Natural killer cell (primary cell): ENCODE results near the gene EPB41L4A. TPM values are rescaled to one million over a fixed set of nuclear protein-coding genes. Genes with fewer than 3 reads are reported as not detected.
"Not testable (repeated sequence)": the region's sequence is repeated elsewhere in the genome, so short reads cannot be mapped to it uniquely, and the experiment has no call there.

Experiments used
- ATAC-seq, 3 donors: fragments of 150-1000 bp in 2 of 3; fragments of 200-7000 bp in 1 of 3; cut with Tn5 transposase; 1 replicate in 1 of 3; 2 replicates in 2 of 3; pipeline ENCODE4 v1.10.0; 2021; ENCODE audit warnings: mild to moderate bottlenecking in 2 of 3, moderate library complexity in 2 of 3
- DNase-seq, 2 donors: peaks; one replicate each; pipeline versions ENCODE4 v3.0.0 to v3.0.0-alpha.2; 2013 to 2021; ENCODE audit warnings: mixed read lengths in 1 of 2
- H3K27ac ChIP-seq: one replicate; pipeline ENCODE4 v1.5.1; 2013; ENCODE audit warnings: mild to moderate bottlenecking, low read length
- H3K27me3 ChIP-seq: one replicate; pipeline ENCODE4 v1.6.1; 2013; ENCODE audit warnings: low read length; ENCODE audit not compliant: control insufficient read depth, insufficient read depth
- H3K36me3 ChIP-seq: one replicate; pipeline ENCODE4 v1.6.1; 2013; ENCODE audit warnings: low read length; ENCODE audit not compliant: control insufficient read depth, insufficient read depth
- H3K4me1 ChIP-seq: one replicate; pipeline ENCODE4 v1.6.1; 2013; ENCODE audit warnings: low read length; ENCODE audit not compliant: control insufficient read depth, insufficient read depth
- H3K4me3 ChIP-seq: one replicate; pipeline ENCODE4 v1.5.1; 2013; ENCODE audit warnings: low read length
- H3K9me3 ChIP-seq: one replicate; pipeline ENCODE4 v1.6.1; 2013; ENCODE audit warnings: low read length; ENCODE audit not compliant: control insufficient read depth, insufficient read depth
- H3K27ac Mint-ChIP-seq, 2 donors: one replicate each; pipeline ENCODE4 v1.8.0; 2022; ENCODE audit warnings: mild to moderate bottlenecking in 2 of 2, mixed read lengths in 2 of 2, moderate library complexity in 1 of 2
- H3K27me3 Mint-ChIP-seq, 2 donors: one replicate each; pipeline ENCODE4 v1.8.0; 2022; ENCODE audit warnings: low read depth in 2 of 2, mixed read lengths in 2 of 2
- H3K36me3 Mint-ChIP-seq: one replicate; pipeline ENCODE4 v1.8.0; 2022; ENCODE audit warnings: mixed read lengths
- H3K4me1 Mint-ChIP-seq, 2 donors: one replicate each; pipeline ENCODE4 v1.8.0; 2022; ENCODE audit warnings: mixed read lengths in 2 of 2
- H3K4me3 Mint-ChIP-seq: one replicate; pipeline ENCODE4 v1.8.0; 2022; ENCODE audit warnings: mild to moderate bottlenecking, moderate library complexity, mixed read lengths
- H3K9me3 Mint-ChIP-seq, 2 donors: one replicate each; pipeline ENCODE4 v1.8.0; 2022; ENCODE audit warnings: mixed read lengths in 2 of 2
- CTCF ChIP-seq: fragments of 200-600 bp; IDR thresholded peaks from one replicate; pipeline ENCODE4 v1.8.0; 2022; ENCODE audit warnings: antibody characterized with exemption
- WGBS: methylation state at CpG from one replicate; pipeline ENCODE4 v1.1.7; 2013; ENCODE audit warnings: missing lambda C conversion rate; ENCODE audit not compliant: insufficient coverage; 5-methylcytosine and 5-hydroxymethylcytosine counted together
- intact Hi-C: fragments of 100-400 bp; cut with micrococcal nuclease; formaldehyde crosslinking; loops from one replicate; pipeline ENCODE4 v1.14.2; 2022
- total RNA-seq, 4 donors: library from RNA; stranded (reverse); fragments of 120-200 nt in 1 of 4; gene quantifications; one replicate each; pipeline versions ENCODE4 v1.2.3 to v1.2.4, GENCODE V29; 2013 to 2022

The EPB41L4A gene
- total RNA-seq, 3 donors from 2014 or later (not counting 1 experiment from before 2014, with no cell fraction given) = 21.9 to 30.4 (median 22.1) TPM

- no peak overlapping the region for H3K4me3 Mint-ChIP-seq
- H3K27ac Mint-ChIP-seq = no peak overlapping the region
- H3K9me3 ChIP-seq = no peaks in the 10 kb centered on the region
- intact Hi-C loops = no loop called here
- DNase-seq = no peak
- no peak overlapping the region for H3K27ac ChIP-seq
- H3K4me1 ChIP-seq = no peaks in the 10 kb centered on the region
- no peak for TF ChIP-seq CTCF
- ATAC-seq = no peak
- H3K27me3 Mint-ChIP-seq = peaks cover 33 to 35% of the 10 kb centered on the region in 2 donors
- H3K4me1 Mint-ChIP-seq = peaks cover 0 to 11% of the 10 kb centered on the region in 2 donors
- 51% methylated on average over 1 of the region's 1 CpG for WGBS
- no peak overlapping the region for H3K4me3 ChIP-seq
- peaks cover 4% of the 10 kb centered on the region in 2 donors for H3K9me3 Mint-ChIP-seq
- H3K27me3 ChIP-seq = no peaks in the 10 kb centered on the region
- H3K36me3 Mint-ChIP-seq = peaks cover 5% of the 10 kb centered on the region
- H3K36me3 ChIP-seq = no peaks in the 10 kb centered on the region
Measured at GRCh38 chr5:112434641-112435040, 15.6 kb upstream of the EPB41L4A start.

GRCh38 chr5:112426202-112426601 is 7.1 kb upstream of the EPB41L4A start:
- H3K4me3 ChIP-seq, H3K27ac Mint-ChIP-seq, H3K4me1 Mint-ChIP-seq, ATAC-seq, H3K4me1 ChIP-seq, DNase-seq, H3K36me3 ChIP-seq, H3K36me3 Mint-ChIP-seq, H3K27me3 ChIP-seq, H3K27ac ChIP-seq, intact Hi-C loops, H3K9me3 ChIP-seq, H3K4me3 Mint-ChIP-seq, H3K9me3 Mint-ChIP-seq: not testable (repeated sequence)
- no CpG with 5 or more reads among the region's 3 CpGs for WGBS
- peaks cover 14 to 39% of the 10 kb centered on the region in 2 donors for H3K27me3 Mint-ChIP-seq

GRCh38 chr5:112419986-112420864 is 1.1 kb upstream of the EPB41L4A start:
- ATAC-seq (peak; percentile 73 to 84 (median 82)), DNase-seq (peak; percentile 42 to 65)
- Histone ChIP-seq H3K4me3 (peak overlapping the region; percentile 81), H3K9me3 (no peaks in the 10 kb centered on the region), H3K36me3 (no peaks in the 10 kb centered on the region), H3K27me3 (peaks cover 6% of the 10 kb centered on the region), H3K4me1 (peaks cover 16% of the 10 kb centered on the region), H3K27ac (no peak overlapping the region)
- WGBS = 4% methylated on average over 64 of the region's 64 CpGs
- H3K27me3 Mint-ChIP-seq = peaks cover 11 to 22% of the 10 kb centered on the region in 2 donors
- intact Hi-C loops = loop anchor here (1.0 to 5.0 kb wide), 3 partner anchors 63 to 245 kb away; no protein-coding TSS in a partner anchor
- H3K4me3 Mint-ChIP-seq = peak overlapping the region; percentile 89
- H3K4me1 Mint-ChIP-seq = peaks cover 10 to 20% of the 10 kb centered on the region in 2 donors
- H3K9me3 Mint-ChIP-seq = no peaks in the 10 kb centered on the region
- H3K36me3 Mint-ChIP-seq = no peaks in the 10 kb centered on the region
- TF ChIP-seq CTCF = peak; percentile 66
- peak overlapping the region in 1 of 2 donors; percentile 92 for H3K27ac Mint-ChIP-seq

- peak in 1 of 3 donors; percentile 2 for ATAC-seq
- peak overlapping the region; percentile 76 to 92 for H3K27ac Mint-ChIP-seq
Measured at GRCh38 chr5:112418659-112419163, 366 bp downstream of the EPB41L4A start.

More at GRCh38 chr5:112418659-112419163, 366 bp downstream of the EPB41L4A start:
- Histone ChIP-seq H3K27me3 (peaks cover 6% of the 10 kb centered on the region), H3K4me3 (peak overlapping the region; percentile 81), H3K36me3 (no peaks in the 10 kb centered on the region), H3K4me1 (peaks cover 16% of the 10 kb centered on the region), H3K9me3 (no peaks in the 10 kb centered on the region), H3K27ac (peak overlapping the region; percentile 67)
- no peaks in the 10 kb centered on the region for H3K9me3 Mint-ChIP-seq
- H3K27me3 Mint-ChIP-seq = peaks cover 9 to 10% of the 10 kb centered on the region in 2 donors
- H3K4me3 Mint-ChIP-seq = peak overlapping the region; percentile 91
- DNase-seq = peak; percentile 2 to 19
- peaks cover 10 to 21% of the 10 kb centered on the region in 2 donors for H3K4me1 Mint-ChIP-seq
- TF ChIP-seq CTCF = no peak
- H3K36me3 Mint-ChIP-seq = no peaks in the 10 kb centered on the region
- 2% methylated on average over 39 of the region's 39 CpGs for WGBS
- intact Hi-C loops = loop anchor here (5.0 kb wide), 1 partner anchor 61 kb away; no protein-coding TSS in a partner anchor
